Thyroid gland (tissue), 4 donors: ENCODE measurements around the gene BCR.
"Not testable (repeated sequence)": the region's sequence is repeated elsewhere in the genome, so short reads cannot be mapped to it uniquely, and the experiment has no call there.

Experiments
- POLR2A ChIP-seq, 2 donors: fragments of 450-650 bp; IDR thresholded peaks; one replicate each; pipeline ENCODE4 v1.6.1; 2017; ENCODE audit warnings: antibody characterized with exemption in 2 of 2, mild to moderate bottlenecking in 2 of 2, moderate library complexity in 1 of 2
- TF ChIP-seq, protein P1 (sequence below), 6 experiments: fragments of 200-600 bp in 3 of 6; fragments of 450-650 bp in 3 of 6; sonication (generic) in 3 of 6; IDR thresholded peaks; one replicate each; pipeline ENCODE4 v1.5.1; 2016 to 2019; ENCODE audit warnings: antibody characterized with exemption in 6 of 6, mild to moderate bottlenecking in 2 of 6, inconsistent platforms in 1 of 6, moderate library complexity in 1 of 6

DNA sequence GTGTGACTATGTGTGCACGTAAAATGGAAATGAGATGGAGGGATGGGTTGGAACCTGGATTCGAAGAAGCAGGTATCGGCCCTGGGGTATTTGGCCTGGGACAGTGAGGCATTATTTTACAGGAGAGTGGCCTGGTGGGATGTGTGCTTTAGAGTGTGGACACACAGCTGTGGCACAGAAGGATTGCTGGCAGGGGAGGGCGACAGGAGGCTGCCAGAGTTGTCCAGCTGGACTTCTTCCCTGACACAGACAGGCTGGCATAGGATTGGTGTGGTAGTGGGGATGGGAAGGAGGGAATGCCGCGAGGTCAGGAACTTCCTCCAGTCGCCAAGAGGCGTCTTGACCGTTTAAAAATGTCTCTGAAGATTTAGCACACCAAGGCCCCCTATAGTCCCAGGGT is 157.4 kb downstream of the BCR start:
- TF ChIP-seq, protein P1, sequence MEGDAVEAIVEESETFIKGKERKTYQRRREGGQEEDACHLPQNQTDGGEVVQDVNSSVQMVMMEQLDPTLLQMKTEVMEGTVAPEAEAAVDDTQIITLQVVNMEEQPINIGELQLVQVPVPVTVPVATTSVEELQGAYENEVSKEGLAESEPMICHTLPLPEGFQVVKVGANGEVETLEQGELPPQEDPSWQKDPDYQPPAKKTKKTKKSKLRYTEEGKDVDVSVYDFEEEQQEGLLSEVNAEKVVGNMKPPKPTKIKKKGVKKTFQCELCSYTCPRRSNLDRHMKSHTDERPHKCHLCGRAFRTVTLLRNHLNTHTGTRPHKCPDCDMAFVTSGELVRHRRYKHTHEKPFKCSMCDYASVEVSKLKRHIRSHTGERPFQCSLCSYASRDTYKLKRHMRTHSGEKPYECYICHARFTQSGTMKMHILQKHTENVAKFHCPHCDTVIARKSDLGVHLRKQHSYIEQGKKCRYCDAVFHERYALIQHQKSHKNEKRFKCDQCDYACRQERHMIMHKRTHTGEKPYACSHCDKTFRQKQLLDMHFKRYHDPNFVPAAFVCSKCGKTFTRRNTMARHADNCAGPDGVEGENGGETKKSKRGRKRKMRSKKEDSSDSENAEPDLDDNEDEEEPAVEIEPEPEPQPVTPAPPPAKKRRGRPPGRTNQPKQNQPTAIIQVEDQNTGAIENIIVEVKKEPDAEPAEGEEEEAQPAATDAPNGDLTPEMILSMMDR (IDR thresholded peaks at IDR 0.05), result not testable (repeated sequence)
- TF ChIP-seq POLR2A (IDR thresholded peaks at IDR 0.05), result not testable (repeated sequence)
